ENCODE data around the gene JRKL.
"Not testable (repeated sequence)": the region's sequence is repeated elsewhere in the genome, so short reads cannot be mapped to it uniquely, and the experiment has no call there.

Gene JRKL

GRCh38 chr11:96396637-96397036 lies 6.8 kb downstream of the JRKL start:
- DNase-seq, result no peak

- no peak for DNase-seq
Measured at GRCh38 chr11:96397863-96398262, 8.1 kb downstream of the JRKL start.

DNA sequence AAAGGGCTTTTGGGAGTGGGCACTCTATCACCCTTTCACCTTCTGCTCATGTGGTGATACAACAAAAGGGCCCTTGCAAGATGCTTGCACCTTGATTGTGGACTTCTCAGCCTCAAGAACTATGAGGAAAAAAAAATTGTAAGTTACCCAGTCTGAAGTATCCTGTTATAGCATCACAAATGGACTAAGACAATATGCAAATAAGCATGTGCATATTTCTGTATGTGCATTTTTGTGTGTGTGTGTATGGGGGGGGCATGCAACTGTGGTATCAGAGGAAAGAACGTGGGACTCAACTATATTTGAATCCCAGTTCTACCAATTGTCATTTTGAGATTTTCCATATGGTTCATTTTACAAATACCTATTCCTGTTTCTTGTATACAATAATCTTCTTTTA lies 10.9 kb downstream of the JRKL start:
- no peak for DNase-seq

- DNase-seq, result not testable (repeated sequence)
Measured at GRCh38 chr11:96411412-96411811, 21.6 kb downstream of the JRKL start.

GRCh38 chr11:96412761-96413381 lies 23.1 kb downstream of the JRKL start:
- no peak for DNase-seq

DNA sequence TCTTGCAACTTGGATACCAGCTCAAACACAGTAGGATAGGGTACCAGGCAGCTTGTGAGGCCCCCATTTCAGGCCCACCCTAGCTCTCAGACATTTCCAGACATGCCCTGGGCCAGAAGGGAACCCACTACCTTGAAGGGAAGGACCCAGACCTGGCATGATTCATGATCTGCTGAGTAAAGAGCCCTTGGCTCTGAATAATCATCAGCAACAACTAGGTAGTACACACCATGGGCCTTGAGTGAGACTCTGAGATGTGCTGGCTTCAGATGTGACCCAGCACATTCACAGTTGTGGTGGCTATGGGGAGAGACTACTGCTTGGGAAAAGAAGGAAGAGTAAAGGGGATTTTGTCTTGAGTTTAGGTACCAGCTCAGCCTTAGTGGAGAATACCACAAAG lies 23.6 kb downstream of the JRKL start:
- DNase-seq, result no peak

DNA sequence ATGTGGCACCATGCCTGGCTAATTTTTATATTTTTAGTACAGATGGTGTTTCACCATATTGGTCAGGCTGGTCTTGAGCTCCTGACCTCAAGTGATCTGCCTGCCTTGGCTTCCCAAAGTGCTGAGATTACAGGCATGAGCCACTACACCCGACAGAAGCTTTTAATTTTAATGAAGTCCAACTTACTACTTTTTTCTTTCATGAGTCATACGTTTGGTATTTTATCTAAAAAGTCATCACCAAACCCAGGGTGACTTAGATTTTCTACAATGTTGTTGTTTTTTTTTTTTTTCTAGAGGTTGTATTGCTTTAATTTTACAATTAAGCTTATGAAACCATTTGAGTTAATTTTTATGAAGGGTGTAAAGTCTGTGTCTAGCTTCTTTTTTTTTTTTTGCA lies 34.9 kb downstream of the JRKL start:
- DNase-seq, result no peak

DNA sequence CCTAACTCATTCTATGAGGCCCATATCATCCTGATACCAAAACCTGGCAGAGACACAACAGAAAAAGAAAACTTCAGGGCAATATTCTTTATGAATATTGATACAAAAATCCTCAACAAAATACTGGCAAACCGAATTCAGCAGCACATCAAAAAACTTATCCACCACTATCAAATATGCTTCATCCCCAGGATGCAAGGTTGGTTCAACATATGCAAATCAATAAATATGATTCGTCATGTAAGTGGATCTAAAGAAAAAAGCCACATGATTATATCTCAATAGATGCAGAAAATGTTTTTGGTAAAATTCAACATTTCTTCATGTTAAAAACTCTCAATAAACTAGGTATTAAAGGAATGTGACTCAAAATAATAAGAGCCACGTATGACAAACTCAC lies 40.9 kb downstream of the JRKL start:
- DNase-seq, result no peak

GRCh38 chr11:96432654-96433053 lies 42.8 kb downstream of the JRKL start:
- not testable (repeated sequence) for DNase-seq
